Adipocyte (in vitro differentiated cells): Measurements from ENCODE around the gene S100A9.

Source experiments
- DNase-seq: peaks from one replicate; pipeline ENCODE4 v3.0.0-alpha.2; 2015; ENCODE audit warnings: low read depth
- H3K27me3 ChIP-seq: replicated peaks from 2 replicates; pipeline ENCODE4 v1.7.0; 2013; ENCODE audit warnings: mild to moderate bottlenecking, low read length, moderate library complexity; ENCODE audit not compliant: control insufficient read depth, insufficient read depth
- H3K36me3 ChIP-seq: 2 replicates; pipeline ENCODE4 v1.7.0; 2013; ENCODE audit warnings: low read length, mild to moderate bottlenecking, moderate library complexity; ENCODE audit not compliant: control insufficient read depth, insufficient read depth, severe bottlenecking
- H3K4me1 ChIP-seq: 2 replicates; pipeline ENCODE4 v1.7.0; 2013; ENCODE audit warnings: mild to moderate bottlenecking, low read length, moderate library complexity; ENCODE audit not compliant: control insufficient read depth, insufficient read depth
- H3K4me3 ChIP-seq: 2 replicates; pipeline ENCODE4 v1.7.0; 2013; ENCODE audit warnings: mild to moderate bottlenecking, low read length, moderate library complexity
- H3K9ac ChIP-seq: 2 replicates; pipeline ENCODE4 v1.7.0; 2013; ENCODE audit warnings: mild to moderate bottlenecking, low read length, moderate library complexity
- H3K9me3 ChIP-seq: 2 replicates; pipeline ENCODE4 v1.7.0; 2013; ENCODE audit warnings: mild to moderate bottlenecking, low read length, moderate library complexity; ENCODE audit not compliant: control insufficient read depth

Gene S100A9

DNA sequence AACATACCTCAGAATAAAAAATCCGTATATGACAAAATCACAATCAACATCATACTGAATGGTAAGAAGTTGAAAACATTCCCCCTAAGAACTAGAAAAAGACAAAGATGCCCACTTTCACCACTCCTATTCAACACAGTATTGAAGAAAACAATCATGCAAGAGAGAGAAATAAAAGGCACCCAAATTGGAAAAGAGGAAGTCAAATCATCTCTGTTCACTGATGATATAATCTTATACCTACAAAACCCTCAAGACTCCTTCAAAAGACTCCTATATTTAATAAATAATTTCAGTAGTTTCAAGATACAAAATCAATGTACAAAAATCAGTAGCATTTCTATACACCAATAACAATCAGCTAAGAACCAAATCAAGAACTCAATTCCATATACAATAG is 23.8 kb upstream of the S100A9 start:
- Histone ChIP-seq H3K36me3 (no peaks in the 10 kb centered on the region), H3K9ac (no peak overlapping the region), H3K4me3 (no peak overlapping the region), H3K9me3 (peaks cover 4% of the 10 kb centered on the region), H3K4me1 (no peaks in the 10 kb centered on the region), H3K27me3 (peaks cover 13% of the 10 kb centered on the region)
- DNase-seq: no peak

DNA sequence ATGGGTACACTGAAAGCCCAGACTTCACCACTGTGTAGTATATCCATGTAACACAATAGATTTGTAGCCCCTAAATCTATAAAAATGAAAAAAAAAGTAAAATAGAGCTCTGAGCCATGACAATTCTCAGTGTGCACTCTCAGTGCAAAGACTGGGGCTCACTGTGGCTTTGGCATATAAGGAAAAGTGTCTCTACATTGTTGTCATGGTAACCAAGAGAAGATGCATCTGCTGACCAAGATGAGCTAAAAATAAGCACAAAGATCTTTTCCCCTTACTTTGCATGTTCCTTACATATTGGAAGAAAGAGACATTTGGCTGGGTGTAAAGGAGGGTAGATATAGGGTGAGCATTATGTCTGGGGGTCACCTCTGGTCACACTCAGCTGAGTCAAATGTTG is 21.0 kb upstream of the S100A9 start:
- no peaks in the 10 kb centered on the region for H3K36me3 ChIP-seq
- H3K9ac ChIP-seq: no peak overlapping the region
- no peaks in the 10 kb centered on the region for H3K4me1 ChIP-seq
- DNase-seq: no peak
- H3K9me3 ChIP-seq: peaks cover 3% of the 10 kb centered on the region
- no peak overlapping the region for H3K4me3 ChIP-seq
- peaks cover 25% of the 10 kb centered on the region for H3K27me3 ChIP-seq

DNA sequence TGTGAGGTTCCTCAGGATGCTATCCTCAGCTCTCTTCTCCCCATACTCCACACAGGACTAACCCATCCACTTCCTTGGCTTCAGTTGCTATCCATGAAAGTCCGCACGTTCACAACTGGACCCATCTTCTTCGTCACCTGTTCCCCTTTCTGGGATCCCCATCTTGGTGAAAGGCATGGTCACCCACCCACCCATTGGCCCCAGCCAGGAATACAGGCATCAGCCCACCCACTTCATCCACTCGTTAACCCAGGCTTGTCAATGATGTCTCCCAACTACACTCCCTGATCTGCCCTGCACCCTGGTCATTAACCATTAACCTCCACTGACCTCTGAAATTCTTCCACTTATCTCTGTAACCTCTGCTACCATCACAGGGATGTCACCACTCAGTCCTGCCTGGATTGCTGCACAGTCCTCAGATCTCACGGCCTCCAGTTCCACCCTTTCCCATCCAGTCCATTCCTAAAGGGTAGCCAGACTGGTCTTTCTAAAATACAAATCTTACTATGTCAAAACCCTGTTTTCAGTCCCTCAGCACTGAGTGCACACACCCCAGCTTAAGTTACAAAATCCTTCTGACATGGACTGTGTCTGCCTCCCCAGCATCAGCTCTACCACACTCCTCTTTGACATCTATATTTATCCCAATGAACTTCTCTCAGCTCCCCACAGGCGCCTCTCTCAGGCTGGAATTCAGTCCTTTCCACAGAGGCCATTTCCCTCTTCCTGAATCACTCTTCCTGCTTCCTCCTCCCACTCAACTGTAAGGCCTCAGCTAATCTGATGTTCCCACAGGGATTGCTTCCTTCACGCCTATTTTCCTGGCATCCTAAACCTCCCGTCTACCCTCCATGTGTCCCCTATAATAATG is 19.4 kb upstream of the S100A9 start:
- Histone ChIP-seq H3K4me3 (no peak overlapping the region), H3K4me1 (no peaks in the 10 kb centered on the region), H3K9ac (no peak overlapping the region), H3K9me3 (no peaks in the 10 kb centered on the region), H3K27me3 (peaks cover 39% of the 10 kb centered on the region), H3K36me3 (no peaks in the 10 kb centered on the region)
- DNase-seq: no peak

DNA sequence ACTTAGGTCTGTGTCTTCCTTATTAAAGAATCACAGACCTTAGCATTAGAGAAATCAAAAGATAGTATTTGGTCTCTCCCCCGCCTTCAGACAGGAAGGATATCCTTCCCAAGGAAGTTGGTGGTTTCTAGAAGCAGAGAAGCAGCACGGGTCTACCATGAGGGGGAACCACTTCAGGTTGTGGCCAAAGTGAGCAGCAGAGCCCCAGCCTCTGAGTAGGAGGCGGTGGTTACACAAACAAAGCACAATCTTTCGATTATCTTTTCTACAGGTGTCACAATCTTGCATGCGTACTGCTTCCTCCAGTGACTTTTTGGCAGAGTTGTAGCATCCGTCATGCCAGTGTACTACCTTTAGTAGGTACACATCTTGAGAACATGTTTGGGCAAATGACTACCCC is 17.9 kb upstream of the S100A9 start:
- H3K4me1 ChIP-seq: no peaks in the 10 kb centered on the region
- no peaks in the 10 kb centered on the region for H3K9me3 ChIP-seq
- H3K4me3 ChIP-seq: no peak overlapping the region
- peaks cover 53% of the 10 kb centered on the region for H3K27me3 ChIP-seq
- H3K9ac ChIP-seq: no peak overlapping the region
- DNase-seq: no peak
- no peaks in the 10 kb centered on the region for H3K36me3 ChIP-seq

DNA sequence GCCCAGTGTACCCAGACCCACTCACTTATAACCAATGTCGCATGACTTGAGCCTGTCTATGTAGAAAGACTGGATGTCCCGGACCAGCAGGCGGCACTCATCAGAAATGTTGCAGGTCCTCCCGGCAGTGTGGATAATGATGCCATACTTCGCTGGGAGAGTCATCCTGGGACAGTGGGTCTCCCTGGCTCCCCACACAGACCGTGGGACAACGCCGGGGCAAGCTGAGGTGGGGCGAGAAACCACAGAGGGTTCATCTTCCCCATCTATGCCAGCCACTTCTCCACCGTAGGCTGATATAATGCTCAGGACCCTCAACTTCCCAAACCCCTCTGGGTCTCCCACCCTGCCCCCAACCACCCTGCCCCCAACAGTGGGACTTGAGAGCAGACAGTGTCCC is 17.3 kb upstream of the S100A9 start:
- Histone ChIP-seq H3K9me3 (no peaks in the 10 kb centered on the region), H3K4me1 (no peaks in the 10 kb centered on the region), H3K36me3 (no peaks in the 10 kb centered on the region), H3K4me3 (no peak overlapping the region), H3K27me3 (peaks cover 53% of the 10 kb centered on the region), H3K9ac (no peak overlapping the region)
- DNase-seq: no peak

DNA sequence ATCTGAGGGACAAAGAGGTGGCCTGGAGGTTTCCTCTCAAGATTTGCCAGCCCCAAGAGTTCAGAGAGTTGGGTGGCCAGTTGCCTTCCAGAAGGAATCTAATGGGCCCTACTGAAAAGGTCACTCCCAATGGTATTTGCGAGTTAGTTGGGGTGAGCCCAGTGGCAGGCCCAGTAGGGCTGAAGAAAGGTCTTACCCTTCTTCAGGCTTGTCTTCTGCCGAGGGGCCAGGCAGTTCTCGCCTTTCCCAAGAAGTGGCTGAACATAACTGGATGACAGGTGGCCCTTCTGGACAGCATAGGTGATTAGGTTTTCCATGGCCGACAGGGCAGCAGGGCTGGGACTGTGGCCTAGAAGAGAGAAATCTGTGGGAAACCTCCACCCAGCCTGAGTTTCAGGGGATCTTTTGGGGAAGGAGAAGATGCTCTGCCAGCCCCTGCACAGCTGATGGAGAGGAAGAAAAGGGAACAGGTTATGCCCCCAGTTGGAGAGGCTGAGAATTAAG is 16.2 kb upstream of the S100A9 start:
- Histone ChIP-seq H3K9ac (no peak overlapping the region), H3K27me3 (peaks cover 63% of the 10 kb centered on the region), H3K4me3 (no peak overlapping the region), H3K4me1 (no peaks in the 10 kb centered on the region), H3K36me3 (no peaks in the 10 kb centered on the region), H3K9me3 (no peaks in the 10 kb centered on the region)
- DNase-seq: no peak

DNA sequence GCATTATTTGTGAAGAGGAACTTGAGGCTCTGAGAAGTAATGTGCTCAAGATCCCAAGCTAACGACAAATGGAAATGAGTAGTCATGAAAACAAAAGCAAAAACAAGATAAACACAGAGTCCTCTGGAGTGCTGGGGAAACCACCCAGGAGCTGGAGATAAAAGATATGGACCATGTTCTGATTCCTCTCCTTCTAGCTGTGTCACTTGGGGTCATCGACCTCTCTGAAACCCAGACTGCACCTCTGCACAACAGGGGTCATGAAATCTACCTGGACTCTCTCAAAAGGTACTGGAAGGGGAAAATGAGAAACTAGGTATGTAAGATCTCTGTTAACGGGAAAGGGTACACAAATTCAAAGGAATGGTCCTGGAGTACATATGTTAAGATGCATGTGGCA is 15.5 kb upstream of the S100A9 start:
- no peak overlapping the region for H3K9ac ChIP-seq
- peaks cover 68% of the 10 kb centered on the region for H3K27me3 ChIP-seq
- no peak overlapping the region for H3K4me3 ChIP-seq
- H3K9me3 ChIP-seq: no peaks in the 10 kb centered on the region
- no peaks in the 10 kb centered on the region for H3K36me3 ChIP-seq
- H3K4me1 ChIP-seq: no peaks in the 10 kb centered on the region
- DNase-seq: no peak

DNA sequence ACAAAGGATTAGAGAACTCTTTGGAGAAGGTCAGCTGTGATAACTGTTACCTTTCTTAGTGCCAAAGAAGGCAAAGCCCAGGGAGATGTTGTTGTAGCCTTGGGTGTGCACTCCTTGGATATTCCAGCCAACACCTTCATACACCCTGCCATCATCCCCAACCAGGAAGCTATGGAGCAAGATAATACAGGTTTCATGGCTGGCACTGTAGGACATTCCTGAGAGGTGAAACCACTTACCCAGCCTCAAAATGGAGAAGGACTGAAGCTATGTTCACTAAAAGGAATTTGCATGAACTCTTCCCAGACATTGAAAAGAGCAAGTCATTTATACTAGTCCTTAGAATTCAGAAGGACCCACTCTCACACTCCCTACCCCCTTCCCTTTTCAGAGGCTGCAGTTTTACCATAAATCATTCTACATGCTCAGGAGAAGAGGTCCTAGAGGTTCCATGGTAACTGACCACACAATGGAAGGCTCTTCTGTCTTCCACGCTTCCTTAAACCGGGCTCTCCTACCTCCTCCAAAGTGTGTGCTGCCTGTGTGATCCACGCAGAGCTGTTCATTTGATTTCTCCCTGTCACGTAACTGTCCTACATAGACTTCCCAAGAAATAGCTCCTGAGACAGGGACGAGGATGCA is 14.5 kb upstream of the S100A9 start:
- H3K4me3 ChIP-seq: no peak overlapping the region
- DNase-seq: no peak
- no peaks in the 10 kb centered on the region for H3K9me3 ChIP-seq
- no peak overlapping the region for H3K9ac ChIP-seq
- H3K36me3 ChIP-seq: no peaks in the 10 kb centered on the region
- no peaks in the 10 kb centered on the region for H3K4me1 ChIP-seq
- peaks cover 67% of the 10 kb centered on the region for H3K27me3 ChIP-seq

DNA sequence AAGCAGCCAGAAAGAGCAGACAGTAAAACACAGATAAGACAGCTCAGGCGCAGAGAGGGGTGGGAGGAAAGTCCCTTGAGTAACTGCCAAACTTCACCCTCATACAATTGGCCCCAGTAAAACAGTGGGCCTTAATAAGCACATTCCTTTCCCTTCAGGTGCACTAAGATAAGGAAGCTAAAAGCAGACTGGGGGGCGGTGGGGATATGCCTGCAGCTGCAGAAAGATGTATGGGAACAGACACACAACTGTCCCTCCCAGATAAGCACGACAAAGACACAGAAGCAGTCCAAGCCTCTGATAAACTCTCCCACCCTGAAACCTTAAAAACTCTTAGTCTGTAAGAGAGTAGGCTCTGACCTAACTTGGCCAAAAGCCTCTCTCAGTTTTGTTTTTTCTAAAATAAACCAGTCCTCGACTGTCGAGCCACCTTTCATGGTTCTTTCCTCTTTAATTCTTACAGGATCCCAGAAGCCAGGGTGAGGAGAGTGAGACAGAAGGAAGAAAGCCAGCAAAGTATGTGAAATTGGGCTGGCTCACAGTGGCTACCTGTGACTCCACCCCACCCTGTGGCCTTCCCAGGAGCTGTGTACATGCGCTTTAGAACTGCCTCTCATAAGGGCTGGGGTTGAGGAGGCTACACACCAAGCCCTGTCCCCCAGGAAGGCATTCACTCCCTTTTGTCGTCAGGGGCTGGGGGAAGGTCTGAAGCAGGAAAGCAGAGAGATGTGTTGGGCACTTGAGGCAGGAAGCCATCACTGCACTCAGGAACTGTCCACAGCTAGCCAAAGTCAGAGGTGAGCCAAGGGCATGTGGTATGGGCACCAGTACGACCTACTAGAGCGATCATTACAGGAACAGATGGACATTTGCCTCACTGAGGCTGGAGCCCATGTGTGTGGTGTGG is 13.6 kb upstream of the S100A9 start:
- H3K4me1 ChIP-seq: no peaks in the 10 kb centered on the region
- no peaks in the 10 kb centered on the region for H3K36me3 ChIP-seq
- no peaks in the 10 kb centered on the region for H3K9me3 ChIP-seq
- DNase-seq: no peak
- H3K4me3 ChIP-seq: no peak overlapping the region
- no peak overlapping the region for H3K9ac ChIP-seq
- H3K27me3 ChIP-seq: peaks cover 73% of the 10 kb centered on the region

DNA sequence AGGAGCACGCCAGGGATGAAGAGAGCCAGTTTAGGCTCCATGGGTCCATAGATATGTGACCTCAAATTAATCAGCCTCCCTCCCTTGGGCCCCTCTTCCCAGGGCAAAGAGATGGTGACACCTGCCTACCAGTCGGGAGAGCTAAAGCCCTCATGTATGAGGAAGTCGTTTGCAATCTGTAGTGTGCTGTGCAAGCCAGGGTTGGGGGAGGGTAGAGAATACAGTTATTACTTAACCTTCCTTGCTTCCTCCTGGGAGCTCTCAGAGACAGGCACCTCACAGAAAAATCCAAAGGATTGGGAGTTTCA is 13.0 kb upstream of the S100A9 start:
- no peaks in the 10 kb centered on the region for H3K9me3 ChIP-seq
- no peaks in the 10 kb centered on the region for H3K4me1 ChIP-seq
- H3K36me3 ChIP-seq: no peaks in the 10 kb centered on the region
- peaks cover 78% of the 10 kb centered on the region for H3K27me3 ChIP-seq
- no peak overlapping the region for H3K4me3 ChIP-seq
- no peak for DNase-seq
- no peak overlapping the region for H3K9ac ChIP-seq
